ENCODE measurements around the gene FIGNL2. TPM values are rescaled to one million over a fixed set of nuclear protein-coding genes. Genes with fewer than 3 reads are reported as not detected.
"Not testable (repeated sequence)": the region's sequence is repeated elsewhere in the genome, so short reads cannot be mapped to it uniquely, and the experiment has no call there.

Gene FIGNL2
- total and polyA plus RNA-seq, 2 experiments from 2014 or later: 1.1 to 5.2 TPM

DNA sequence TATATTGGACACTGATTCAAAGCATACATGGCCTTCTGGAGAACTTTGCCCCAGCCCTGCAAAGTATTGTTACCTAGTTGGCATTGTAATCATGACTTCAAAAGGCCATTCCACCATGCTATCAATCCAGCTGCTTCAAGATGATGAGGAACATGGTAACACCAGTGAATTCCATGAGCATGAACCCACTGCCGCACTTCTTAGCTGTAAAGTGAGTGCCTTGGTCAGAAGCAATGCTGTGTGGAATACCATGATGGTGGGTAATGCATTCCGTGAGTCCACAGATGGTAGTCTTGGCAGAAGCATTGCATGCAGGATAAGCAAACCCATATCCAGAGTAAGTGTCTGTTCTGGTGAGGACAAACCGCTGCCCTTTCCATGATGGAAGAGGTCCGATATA lies 50.5 kb downstream of the FIGNL2 start:
- not testable (repeated sequence) for H3K4me3 ChIP-seq; H3K27ac ChIP-seq (ENCODE audit: low read depth); H3K9me3 Mint-ChIP-seq; ATAC-seq; H3K4me2 ChIP-seq; H3K4me3 Mint-ChIP-seq; H3K4me1 ChIP-seq (ENCODE audit: insufficient read depth); H4K20me1 ChIP-seq (replicated peaks; ENCODE audit: insufficient read depth); H3K9me2 ChIP-seq (ENCODE audit: insufficient read depth); H3K27ac Mint-ChIP-seq; H3F3A ChIP-seq (replicated peaks; ENCODE audit: low read depth); DNase-seq (ENCODE audit: low spot score); H3K79me2 ChIP-seq (replicated peaks; ENCODE audit: insufficient read depth); H3K27me3 ChIP-seq (ENCODE audit: insufficient read depth); H3K36me3 ChIP-seq (ENCODE audit: insufficient read depth); H2AFZ ChIP-seq; H3K27me3 Mint-ChIP-seq (ENCODE audit: insufficient read depth, low read depth, poor library complexity); H3K4me1 Mint-ChIP-seq
- peaks cover 40% of the 10 kb centered on the region for H3K36me3 Mint-ChIP-seq (ENCODE audit: low read depth)

DNA sequence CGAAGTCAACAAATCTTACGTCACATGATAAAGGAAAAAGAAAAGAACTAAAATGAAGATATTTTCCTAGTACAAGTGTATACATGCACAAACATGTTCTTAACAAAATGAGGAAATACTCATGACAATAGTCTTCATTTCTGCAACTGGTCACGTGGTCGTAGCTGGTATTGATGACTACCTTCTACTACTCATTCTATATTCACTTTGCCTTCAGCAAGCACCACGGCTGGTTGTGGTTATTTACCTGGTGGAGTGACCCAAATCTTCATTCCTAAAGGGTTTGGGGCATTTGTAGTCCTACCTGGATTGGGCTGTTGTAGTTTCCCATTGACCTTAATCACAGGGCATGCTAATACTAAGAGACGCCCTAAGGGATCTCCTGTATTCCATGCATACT lies 51.2 kb downstream of the FIGNL2 start:
- Histone ChIP-seq H3K4me3 (no peak overlapping the region), H3K9me2 (ENCODE audit: insufficient read depth) (no peaks in the 10 kb centered on the region; the same call in 1 of the 2 replicates), H3K27me3 (ENCODE audit: insufficient read depth) (no peaks in the 10 kb centered on the region), H3K36me3 (ENCODE audit: insufficient read depth) (peaks cover 8% of the 10 kb centered on the region; the same call in 1 of the 2 replicates), H4K20me1 (replicated peaks; ENCODE audit: insufficient read depth) (0 out of 2 replicates have a peak, but pooled peaks cover 5% of the 10 kb centered on the region), H3F3A (replicated peaks; ENCODE audit: low read depth) (no peaks in the 10 kb centered on the region), H3K4me2 (no peak overlapping the region), H3K27ac (ENCODE audit: low read depth) (no peak overlapping the region), H2AFZ (no peak overlapping the region), H3K79me2 (replicated peaks; ENCODE audit: insufficient read depth) (no peaks in the 10 kb centered on the region), H3K4me1 (ENCODE audit: insufficient read depth) (no peaks in the 10 kb centered on the region)
- Mint-ChIP-seq H3K27me3 (ENCODE audit: insufficient read depth, low read depth, poor library complexity) (peaks cover 3% of the 10 kb centered on the region), H3K9me3 (no peaks in the 10 kb centered on the region), H3K36me3 (ENCODE audit: low read depth) (peaks cover 43% of the 10 kb centered on the region), H3K27ac (no peak overlapping the region), H3K4me3 (no peak overlapping the region), H3K4me1 (peaks cover 3% of the 10 kb centered on the region; the same call in 1 of the 3 replicates)
- ATAC-seq (no peak), DNase-seq (ENCODE audit: low spot score) (no peak)
- no peak for TF ChIP-seq EZH2phosphoT487 (IDR thresholded peaks at IDR 0.05; ENCODE audit: unreplicated experiment)
- TF ChIP-seq NANOG (IDR thresholded peaks at IDR 0.05; ENCODE audit: borderline replicate concordance): no peak
- TF ChIP-seq, protein P1, sequence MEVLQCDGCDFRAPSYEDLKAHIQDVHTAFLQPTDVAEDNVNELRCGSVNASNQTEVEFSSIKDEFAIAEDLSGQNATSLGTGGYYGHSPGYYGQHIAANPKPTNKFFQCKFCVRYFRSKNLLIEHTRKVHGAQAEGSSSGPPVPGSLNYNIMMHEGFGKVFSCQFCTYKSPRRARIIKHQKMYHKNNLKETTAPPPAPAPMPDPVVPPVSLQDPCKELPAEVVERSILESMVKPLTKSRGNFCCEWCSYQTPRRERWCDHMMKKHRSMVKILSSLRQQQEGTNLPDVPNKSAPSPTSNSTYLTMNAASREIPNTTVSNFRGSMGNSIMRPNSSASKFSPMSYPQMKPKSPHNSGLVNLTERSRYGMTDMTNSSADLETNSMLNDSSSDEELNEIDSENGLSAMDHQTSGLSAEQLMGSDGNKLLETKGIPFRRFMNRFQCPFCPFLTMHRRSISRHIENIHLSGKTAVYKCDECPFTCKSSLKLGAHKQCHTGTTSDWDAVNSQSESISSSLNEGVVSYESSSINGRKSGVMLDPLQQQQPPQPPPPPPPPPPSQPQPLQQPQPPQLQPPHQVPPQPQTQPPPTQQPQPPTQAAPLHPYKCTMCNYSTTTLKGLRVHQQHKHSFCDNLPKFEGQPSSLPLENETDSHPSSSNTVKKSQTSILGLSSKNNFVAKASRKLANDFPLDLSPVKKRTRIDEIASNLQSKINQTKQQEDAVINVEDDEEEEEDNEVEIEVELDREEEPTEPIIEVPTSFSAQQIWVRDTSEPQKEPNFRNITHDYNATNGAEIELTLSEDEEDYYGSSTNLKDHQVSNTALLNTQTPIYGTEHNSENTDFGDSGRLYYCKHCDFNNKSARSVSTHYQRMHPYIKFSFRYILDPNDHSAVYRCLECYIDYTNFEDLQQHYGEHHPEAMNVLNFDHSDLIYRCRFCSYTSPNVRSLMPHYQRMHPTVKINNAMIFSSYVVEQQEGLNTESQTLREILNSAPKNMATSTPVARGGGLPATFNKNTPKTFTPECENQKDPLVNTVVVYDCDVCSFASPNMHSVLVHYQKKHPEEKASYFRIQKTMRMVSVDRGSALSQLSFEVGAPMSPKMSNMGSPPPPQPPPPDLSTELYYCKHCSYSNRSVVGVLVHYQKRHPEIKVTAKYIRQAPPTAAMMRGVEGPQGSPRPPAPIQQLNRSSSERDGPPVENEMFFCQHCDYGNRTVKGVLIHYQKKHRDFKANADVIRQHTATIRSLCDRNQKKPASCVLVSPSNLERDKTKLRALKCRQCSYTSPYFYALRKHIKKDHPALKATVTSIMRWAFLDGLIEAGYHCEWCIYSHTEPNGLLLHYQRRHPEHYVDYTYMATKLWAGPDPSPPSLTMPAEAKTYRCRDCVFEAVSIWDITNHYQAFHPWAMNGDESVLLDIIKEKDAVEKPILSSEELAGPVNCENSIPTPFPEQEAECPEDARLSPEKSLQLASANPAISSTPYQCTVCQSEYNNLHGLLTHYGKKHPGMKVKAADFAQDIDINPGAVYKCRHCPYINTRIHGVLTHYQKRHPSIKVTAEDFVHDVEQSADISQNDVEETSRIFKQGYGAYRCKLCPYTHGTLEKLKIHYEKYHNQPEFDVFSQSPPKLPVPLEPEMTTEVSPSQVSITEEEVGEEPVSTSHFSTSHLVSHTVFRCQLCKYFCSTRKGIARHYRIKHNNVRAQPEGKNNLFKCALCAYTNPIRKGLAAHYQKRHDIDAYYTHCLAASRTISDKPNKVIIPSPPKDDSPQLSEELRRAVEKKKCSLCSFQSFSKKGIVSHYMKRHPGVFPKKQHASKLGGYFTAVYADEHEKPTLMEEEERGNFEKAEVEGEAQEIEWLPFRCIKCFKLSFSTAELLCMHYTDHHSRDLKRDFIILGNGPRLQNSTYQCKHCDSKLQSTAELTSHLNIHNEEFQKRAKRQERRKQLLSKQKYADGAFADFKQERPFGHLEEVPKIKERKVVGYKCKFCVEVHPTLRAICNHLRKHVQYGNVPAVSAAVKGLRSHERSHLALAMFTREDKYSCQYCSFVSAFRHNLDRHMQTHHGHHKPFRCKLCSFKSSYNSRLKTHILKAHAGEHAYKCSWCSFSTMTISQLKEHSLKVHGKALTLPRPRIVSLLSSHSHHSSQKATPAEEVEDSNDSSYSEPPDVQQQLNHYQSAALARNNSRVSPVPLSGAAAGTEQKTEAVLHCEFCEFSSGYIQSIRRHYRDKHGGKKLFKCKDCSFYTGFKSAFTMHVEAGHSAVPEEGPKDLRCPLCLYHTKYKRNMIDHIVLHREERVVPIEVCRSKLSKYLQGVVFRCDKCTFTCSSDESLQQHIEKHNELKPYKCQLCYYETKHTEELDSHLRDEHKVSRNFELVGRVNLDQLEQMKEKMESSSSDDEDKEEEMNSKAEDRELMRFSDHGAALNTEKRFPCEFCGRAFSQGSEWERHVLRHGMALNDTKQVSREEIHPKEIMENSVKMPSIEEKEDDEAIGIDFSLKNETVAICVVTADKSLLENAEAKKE (CRISPR knock-in tag; IDR thresholded peaks at IDR 0.05): no peak
- TF ChIP-seq STAT1 (IDR thresholded peaks at IDR 0.05; ENCODE audit: unreplicated experiment): no peak
- no peak for TF ChIP-seq ZNF114 (CRISPR knock-in tag; IDR thresholded peaks at IDR 0.05)
- no peak for TF ChIP-seq ZNF331 (CRISPR knock-in tag; IDR thresholded peaks at IDR 0.05; ENCODE audit: low read depth)
- TF ChIP-seq POLR2AphosphoS5 (IDR thresholded peaks at IDR 0.05; ENCODE audit: low read depth): no peak
- TF ChIP-seq JUNB (IDR thresholded peaks at IDR 0.05; ENCODE audit: unreplicated experiment): no peak
- TF ChIP-seq, protein P2, sequence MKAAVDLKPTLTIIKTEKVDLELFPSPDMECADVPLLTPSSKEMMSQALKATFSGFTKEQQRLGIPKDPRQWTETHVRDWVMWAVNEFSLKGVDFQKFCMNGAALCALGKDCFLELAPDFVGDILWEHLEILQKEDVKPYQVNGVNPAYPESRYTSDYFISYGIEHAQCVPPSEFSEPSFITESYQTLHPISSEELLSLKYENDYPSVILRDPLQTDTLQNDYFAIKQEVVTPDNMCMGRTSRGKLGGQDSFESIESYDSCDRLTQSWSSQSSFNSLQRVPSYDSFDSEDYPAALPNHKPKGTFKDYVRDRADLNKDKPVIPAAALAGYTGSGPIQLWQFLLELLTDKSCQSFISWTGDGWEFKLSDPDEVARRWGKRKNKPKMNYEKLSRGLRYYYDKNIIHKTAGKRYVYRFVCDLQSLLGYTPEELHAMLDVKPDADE (IDR thresholded peaks at IDR 0.05): no peak
- TF ChIP-seq, protein P3, sequence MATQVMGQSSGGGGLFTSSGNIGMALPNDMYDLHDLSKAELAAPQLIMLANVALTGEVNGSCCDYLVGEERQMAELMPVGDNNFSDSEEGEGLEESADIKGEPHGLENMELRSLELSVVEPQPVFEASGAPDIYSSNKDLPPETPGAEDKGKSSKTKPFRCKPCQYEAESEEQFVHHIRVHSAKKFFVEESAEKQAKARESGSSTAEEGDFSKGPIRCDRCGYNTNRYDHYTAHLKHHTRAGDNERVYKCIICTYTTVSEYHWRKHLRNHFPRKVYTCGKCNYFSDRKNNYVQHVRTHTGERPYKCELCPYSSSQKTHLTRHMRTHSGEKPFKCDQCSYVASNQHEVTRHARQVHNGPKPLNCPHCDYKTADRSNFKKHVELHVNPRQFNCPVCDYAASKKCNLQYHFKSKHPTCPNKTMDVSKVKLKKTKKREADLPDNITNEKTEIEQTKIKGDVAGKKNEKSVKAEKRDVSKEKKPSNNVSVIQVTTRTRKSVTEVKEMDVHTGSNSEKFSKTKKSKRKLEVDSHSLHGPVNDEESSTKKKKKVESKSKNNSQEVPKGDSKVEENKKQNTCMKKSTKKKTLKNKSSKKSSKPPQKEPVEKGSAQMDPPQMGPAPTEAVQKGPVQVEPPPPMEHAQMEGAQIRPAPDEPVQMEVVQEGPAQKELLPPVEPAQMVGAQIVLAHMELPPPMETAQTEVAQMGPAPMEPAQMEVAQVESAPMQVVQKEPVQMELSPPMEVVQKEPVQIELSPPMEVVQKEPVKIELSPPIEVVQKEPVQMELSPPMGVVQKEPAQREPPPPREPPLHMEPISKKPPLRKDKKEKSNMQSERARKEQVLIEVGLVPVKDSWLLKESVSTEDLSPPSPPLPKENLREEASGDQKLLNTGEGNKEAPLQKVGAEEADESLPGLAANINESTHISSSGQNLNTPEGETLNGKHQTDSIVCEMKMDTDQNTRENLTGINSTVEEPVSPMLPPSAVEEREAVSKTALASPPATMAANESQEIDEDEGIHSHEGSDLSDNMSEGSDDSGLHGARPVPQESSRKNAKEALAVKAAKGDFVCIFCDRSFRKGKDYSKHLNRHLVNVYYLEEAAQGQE (IDR thresholded peaks at IDR 0.05; ENCODE audit: unreplicated experiment): no peak
